Right atrium auricular region (tissue), 2 donors: ENCODE results near the gene HTR2B. TPM values are rescaled to one million over a fixed set of nuclear protein-coding genes. Genes with fewer than 3 reads are reported as not detected.

Experiments
- DNase-seq: peaks from one replicate; pipeline ENCODE4 v3.0.0-alpha.2; 2019; ENCODE audit warnings: low spot score
- H3K27ac ChIP-seq, 2 donors: fragments of 200-600 bp; sonication (generic); 1 replicate in 1 of 2; 2 replicates in 1 of 2; pipeline ENCODE4 v1.5.1; 2016 to 2019
- H3K27me3 ChIP-seq, 2 donors: fragments of 200-600 bp; sonication (generic); one replicate each; pipeline versions ENCODE4 v1.5.1 to v1.6.0; 2017 to 2019
- H3K36me3 ChIP-seq: fragments of 200-600 bp; sonication (generic); one replicate; pipeline ENCODE4 v1.5.1; 2016
- H3K4me1 ChIP-seq, 2 donors: fragments of 200-600 bp; sonication (generic); one replicate each; pipeline versions ENCODE4 v1.5.1 to v1.6.0; 2017 to 2019
- H3K4me3 ChIP-seq, 2 donors: fragments of 200-600 bp; sonication (generic); 1 replicate in 1 of 2; 2 replicates in 1 of 2; pipeline ENCODE4 v1.5.1; 2017 to 2019; ENCODE audit warnings: mild to moderate bottlenecking in 1 of 2, moderate library complexity in 1 of 2
- H3K9me3 ChIP-seq, 2 donors: fragments of 200-600 bp; sonication (generic); one replicate each; pipeline ENCODE4 v1.5.1; 2019
- total RNA-seq, 2 donors: library from RNA; depleted of rRNA; stranded (reverse); fragments of >200 nt; gene quantifications; one replicate each; pipeline ENCODE4 v1.1.0, GENCODE V29; 2016
- TF ChIP-seq, protein P1 (sequence below), 2 donors: fragments of 200-600 bp; sonication (generic); IDR thresholded peaks; one replicate each; pipeline ENCODE4 v1.5.1; 2019; ENCODE audit warnings: antibody characterized with exemption in 2 of 2

Gene HTR2B
- total RNA-seq, 2 donors from 2014 or later = 2.8 to 7.3 TPM

DNA sequence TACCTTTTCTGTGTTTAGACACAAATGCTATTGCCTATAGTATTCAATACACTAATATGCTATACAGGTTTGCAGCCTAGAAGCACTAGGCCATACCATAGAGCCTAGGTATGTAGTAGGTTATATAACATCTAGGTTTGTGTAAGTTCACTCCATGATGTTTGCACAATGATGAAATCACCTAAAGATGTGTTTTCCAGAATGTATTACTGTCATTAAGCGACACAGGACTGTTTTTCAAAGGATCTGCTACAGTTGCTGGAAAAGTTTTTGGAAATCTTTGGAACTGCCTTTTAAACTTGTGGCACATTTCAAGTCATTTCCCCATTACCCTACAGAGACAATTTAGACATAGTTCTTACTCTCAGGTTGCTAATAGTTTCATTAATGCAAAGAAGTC is 58.9 kb downstream of the HTR2B start:
- no peak overlapping the region for H3K27ac ChIP-seq
- TF ChIP-seq, protein P1, sequence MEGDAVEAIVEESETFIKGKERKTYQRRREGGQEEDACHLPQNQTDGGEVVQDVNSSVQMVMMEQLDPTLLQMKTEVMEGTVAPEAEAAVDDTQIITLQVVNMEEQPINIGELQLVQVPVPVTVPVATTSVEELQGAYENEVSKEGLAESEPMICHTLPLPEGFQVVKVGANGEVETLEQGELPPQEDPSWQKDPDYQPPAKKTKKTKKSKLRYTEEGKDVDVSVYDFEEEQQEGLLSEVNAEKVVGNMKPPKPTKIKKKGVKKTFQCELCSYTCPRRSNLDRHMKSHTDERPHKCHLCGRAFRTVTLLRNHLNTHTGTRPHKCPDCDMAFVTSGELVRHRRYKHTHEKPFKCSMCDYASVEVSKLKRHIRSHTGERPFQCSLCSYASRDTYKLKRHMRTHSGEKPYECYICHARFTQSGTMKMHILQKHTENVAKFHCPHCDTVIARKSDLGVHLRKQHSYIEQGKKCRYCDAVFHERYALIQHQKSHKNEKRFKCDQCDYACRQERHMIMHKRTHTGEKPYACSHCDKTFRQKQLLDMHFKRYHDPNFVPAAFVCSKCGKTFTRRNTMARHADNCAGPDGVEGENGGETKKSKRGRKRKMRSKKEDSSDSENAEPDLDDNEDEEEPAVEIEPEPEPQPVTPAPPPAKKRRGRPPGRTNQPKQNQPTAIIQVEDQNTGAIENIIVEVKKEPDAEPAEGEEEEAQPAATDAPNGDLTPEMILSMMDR (IDR thresholded peaks at IDR 0.05) = no peak
- peaks cover 70% of the 10 kb centered on the region for H3K36me3 ChIP-seq
- H3K27me3 ChIP-seq = no peaks in the 10 kb centered on the region
- DNase-seq = no peak
- H3K4me1 ChIP-seq = no peaks in the 10 kb centered on the region
- H3K9me3 ChIP-seq = no peaks in the 10 kb centered on the region
- H3K4me3 ChIP-seq = no peak overlapping the region

DNA sequence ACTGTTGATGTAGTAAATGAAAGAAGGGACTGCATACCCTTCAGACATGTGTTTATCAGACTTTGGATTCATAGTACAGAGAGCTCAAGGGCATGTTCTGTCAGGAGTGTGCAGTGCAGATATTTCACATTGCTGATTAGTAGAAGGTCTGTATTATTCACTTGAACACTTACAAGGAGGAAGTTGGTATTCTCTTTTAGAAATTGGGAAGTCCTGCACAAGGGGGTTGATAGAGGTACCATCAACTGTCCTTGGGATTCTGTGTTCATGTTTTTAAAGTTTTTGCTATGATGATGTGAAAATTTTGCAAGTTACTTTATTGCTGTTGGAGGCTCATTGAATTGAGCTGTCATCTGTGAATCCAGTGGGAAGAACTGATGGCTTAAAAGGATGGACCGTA is 61.5 kb downstream of the HTR2B start:
- TF ChIP-seq, protein P1 (IDR thresholded peaks at IDR 0.05) = no peak
- peaks cover 47% of the 10 kb centered on the region for H3K36me3 ChIP-seq
- H3K4me1 ChIP-seq = peaks cover 0 to 13% of the 10 kb centered on the region in 2 donors
- no peaks in the 10 kb centered on the region for H3K9me3 ChIP-seq
- no peak overlapping the region for H3K27ac ChIP-seq
- H3K27me3 ChIP-seq = no peaks in the 10 kb centered on the region
- no peak overlapping the region for H3K4me3 ChIP-seq
- DNase-seq = no peak

DNA sequence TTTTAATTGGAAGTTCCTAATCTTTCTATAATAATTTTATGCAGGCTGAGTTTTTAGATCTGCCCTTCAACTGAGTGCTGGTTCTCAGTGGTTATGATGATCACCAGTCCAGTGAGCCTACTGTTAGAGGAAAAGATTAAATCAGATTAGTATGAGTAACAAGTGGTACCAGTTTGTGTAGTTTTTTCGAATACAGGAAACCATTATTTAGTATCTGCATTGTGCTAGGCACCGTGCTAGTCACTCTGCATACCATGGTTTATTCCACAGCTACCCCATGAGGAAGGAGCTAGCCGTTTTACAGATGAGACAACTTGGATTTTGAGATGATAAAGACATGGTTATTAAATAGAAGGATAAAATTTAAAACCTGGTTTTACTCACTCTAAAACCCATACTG is 62.1 kb downstream of the HTR2B start:
- no peaks in the 10 kb centered on the region for H3K9me3 ChIP-seq
- TF ChIP-seq, protein P1 (IDR thresholded peaks at IDR 0.05) = no peak
- H3K4me3 ChIP-seq = no peak overlapping the region
- H3K27me3 ChIP-seq = no peaks in the 10 kb centered on the region
- no peak for DNase-seq
- peaks cover 0 to 19% of the 10 kb centered on the region in 2 donors for H3K4me1 ChIP-seq
- H3K27ac ChIP-seq = no peak overlapping the region
- peaks cover 42% of the 10 kb centered on the region for H3K36me3 ChIP-seq

DNA sequence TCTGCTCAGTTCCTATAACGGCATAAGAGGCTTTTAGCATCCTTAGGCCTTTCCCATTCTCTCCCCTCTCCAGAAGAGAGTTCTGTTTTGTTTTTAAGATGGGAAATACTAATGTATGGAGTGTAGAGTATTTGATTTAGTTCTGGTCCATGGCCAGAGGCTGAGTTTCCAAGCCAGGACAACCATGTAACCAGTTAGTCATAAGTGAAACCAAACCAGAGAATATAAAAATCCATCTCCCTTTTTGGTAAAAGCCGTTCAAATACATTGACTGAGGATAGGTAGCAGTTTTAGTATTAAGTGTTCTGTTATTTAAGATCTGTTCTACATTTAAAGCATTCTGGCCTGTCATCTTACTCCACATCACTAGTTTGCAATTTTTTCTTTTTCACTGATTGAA is 65.1 kb downstream of the HTR2B start:
- H3K4me1 ChIP-seq = peaks cover 0 to 24% of the 10 kb centered on the region in 2 donors
- no peaks in the 10 kb centered on the region for H3K27me3 ChIP-seq
- TF ChIP-seq, protein P1 (IDR thresholded peaks at IDR 0.05) = no peak
- DNase-seq = no peak
- no peak overlapping the region for H3K27ac ChIP-seq
- H3K9me3 ChIP-seq = no peaks in the 10 kb centered on the region
- no peak overlapping the region for H3K4me3 ChIP-seq
- peaks cover 24% of the 10 kb centered on the region for H3K36me3 ChIP-seq

DNA sequence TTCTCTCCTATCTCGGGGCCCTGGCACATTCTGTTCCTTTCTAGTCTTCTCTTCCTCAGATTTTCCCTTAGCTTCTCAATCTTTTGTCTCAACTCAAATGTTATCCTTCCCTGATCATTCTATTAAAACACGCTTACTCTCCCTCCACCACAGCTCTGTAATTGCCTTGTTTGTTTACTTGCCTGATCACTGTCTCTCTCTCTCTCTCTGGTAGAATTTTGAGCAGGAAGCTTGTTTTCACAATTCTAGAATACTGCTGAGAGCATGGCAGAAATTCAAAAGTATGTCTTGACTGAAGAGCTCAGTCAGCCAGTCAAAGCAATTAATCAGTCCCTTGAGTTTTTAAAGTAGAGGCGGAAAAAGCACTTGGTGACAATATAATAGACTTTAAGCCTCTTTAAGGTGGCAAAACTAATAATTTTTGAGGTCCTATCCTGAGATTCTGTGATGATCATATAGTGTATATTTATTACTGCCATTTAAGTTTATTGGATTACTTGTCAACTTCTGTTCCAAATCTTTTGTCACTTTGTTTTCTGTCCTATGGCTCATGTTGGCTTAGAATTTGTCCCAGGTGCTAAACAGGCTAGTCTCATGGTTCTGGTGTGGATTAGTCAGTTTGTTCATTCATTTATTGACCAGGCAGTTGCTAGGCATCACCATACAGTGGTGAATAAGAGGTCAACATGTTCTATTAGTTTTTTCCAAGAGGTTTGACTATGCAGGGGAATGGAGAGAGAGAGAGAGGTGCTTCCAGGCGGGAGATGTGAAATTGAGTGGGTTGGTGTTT is 65.9 kb downstream of the HTR2B start:
- Histone ChIP-seq H3K4me3 (no peak overlapping the region), H3K27ac (no peak overlapping the region)
- TF ChIP-seq, protein P1 (IDR thresholded peaks at IDR 0.05) = no peak

More for the DNA sequence above, 65.9 kb downstream of the HTR2B start:
- H3K4me1 ChIP-seq = peaks cover 0 to 24% of the 10 kb centered on the region in 2 donors
- no peak for DNase-seq
- no peaks in the 10 kb centered on the region for H3K9me3 ChIP-seq
- H3K27me3 ChIP-seq = no peaks in the 10 kb centered on the region
- H3K36me3 ChIP-seq = peaks cover 16% of the 10 kb centered on the region

Other genes with a start within 250 kb of the HTR2B start
- gene GPR55, start 199.8 kb downstream of the HTR2B start, total RNA-seq = not detected
- not detected for gene SPATA3, start 128.9 kb downstream of the HTR2B start, total RNA-seq
- under 1 TPM in 1 of 2 donors, not detected in 1; 0.08 TPM for gene C2orf72, start 87.5 kb downstream of the HTR2B start, total RNA-seq
- 10 to 100 TPM; 53.1 to 75.4 TPM for gene PSMD1, start 68.2 kb downstream of the HTR2B start, total RNA-seq
- 1 to 10 TPM; 2.0 to 2.9 TPM for gene ARMC9, start 73.6 kb upstream of the HTR2B start, total RNA-seq